Activated CD8-positive, alpha-beta memory T cell treated with anti-CD3 and anti-CD28 coated beads for 4 hours (primary cell): ENCODE data around the gene PIGBOS1.
"Not testable (repeated sequence)": the region's sequence is repeated elsewhere in the genome, so short reads cannot be mapped to it uniquely, and the experiment has no call there.

Experiments
- DNase-seq, 2 donors: peaks; one replicate each; pipeline ENCODE4 v3.0.0-alpha.2; 2020; ENCODE audit warnings: low read depth in 2 of 2

The PIGBOS1 gene, protein sequence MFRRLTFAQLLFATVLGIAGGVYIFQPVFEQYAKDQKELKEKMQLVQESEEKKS

DNA sequence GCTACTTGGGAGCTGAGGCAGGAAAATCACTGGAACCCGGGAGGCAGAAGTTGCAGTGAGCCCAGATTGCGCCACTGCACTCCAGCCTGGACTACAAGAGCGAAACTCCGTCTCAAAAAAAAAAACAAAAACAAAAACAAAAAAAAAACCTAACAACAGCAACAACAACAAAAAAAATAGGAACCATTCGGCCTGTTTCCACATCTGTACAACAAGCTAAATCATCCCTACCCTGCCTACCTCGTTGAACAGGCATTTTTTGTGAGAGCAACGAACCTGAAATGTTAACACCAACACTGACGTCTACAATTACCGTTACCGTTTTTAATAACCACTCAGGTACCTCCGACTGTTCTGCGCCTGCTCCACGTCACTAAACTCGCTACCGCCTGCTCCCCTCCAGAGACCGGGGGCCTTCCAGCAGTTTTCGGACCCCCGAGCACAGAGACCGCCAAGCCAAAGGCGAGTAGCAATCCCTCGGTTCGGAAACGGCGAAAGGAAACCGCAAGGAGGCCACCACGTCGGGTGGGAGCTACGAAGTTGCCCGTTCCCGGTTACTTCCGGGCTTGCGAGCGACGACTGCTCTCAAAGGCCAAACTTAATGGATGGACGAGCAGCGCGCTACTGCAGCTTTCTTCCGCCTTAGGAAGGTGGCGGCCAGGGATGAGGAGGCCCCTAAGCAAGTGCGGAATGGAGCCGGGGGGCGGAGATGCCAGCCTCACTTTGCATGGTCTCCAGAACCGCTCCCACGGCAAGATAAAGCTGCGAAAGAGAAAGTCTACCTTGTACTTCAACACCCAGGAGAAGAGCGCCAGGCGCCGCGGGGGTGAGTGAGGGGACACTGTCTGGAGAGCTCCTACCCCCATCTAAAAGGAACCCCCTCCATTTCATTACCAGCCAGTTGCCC is at the start of gene PIGBOS1, which contains the start of gene PIGB:
Gene PIGBOS1, minus strand, starts transcription at position 536 of the 907 bp plus-strand sequence. CDS start 1,331 bp downstream, outside the sequence.
Gene PIGB, plus strand, starts transcription at position 635 of the 907 bp plus-strand sequence. Its CDS starts 29 bp downstream, at position 664.
- peak; percentile 48 to 51 for DNase-seq

DNA sequence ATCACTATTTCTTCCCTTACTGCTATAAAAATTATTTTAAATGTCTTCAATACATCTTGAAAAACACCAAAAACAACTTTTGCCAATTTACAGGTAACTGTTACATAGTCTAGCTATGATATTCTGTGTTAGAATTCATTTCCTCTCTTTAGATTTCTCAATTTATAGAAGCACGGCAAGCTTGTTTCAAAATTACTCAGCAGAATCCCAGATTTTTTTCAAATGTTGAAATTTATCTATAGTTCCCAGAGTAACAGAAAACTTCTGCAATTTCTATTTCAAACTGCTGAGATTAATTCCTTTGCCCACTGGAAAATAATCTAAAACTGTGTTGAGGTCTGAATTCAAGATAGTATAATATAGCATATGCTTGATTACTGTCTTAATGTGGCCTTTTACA is 48.1 kb upstream of the PIGBOS1 start:
- no peak for DNase-seq

DNA sequence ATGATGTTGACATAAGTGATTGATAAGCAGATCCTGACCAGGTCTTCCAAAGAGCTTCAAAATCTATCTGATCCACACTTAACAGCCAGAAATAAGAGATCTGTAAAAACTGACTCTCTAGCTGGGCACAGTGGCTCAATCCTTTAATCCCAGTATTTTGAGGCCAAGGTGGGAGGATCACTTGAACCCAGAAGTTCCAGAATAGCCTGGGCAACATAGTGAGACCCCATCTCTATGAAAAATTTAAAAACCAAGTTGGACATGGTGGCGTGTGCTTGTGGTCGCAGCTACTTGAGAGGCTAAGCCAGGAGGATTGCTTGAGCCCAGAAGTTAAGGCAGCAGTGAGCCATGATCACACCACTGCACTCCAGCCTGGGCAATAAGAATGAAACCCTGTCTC is 43.7 kb upstream of the PIGBOS1 start:
- DNase-seq: no peak

DNA sequence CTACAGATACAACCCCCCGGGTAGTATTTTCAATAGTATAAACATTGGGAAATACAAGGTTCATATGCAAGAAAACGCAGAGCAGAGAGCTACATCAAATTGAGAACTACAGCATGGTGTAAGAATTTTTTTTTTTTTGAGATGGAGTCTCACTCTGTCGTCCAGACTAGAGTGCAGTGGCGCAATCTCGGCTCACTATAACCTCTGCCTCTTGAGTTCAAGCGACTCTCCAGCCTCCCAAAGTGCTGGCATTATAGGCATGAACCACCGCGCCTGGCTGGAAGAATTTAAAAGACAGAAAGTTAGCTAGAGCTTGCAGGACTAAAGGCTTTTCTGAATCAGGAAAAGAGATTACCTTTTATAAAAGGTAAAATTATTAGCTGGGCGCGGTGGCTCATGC is 42.1 kb upstream of the PIGBOS1 start:
- no peak for DNase-seq

DNA sequence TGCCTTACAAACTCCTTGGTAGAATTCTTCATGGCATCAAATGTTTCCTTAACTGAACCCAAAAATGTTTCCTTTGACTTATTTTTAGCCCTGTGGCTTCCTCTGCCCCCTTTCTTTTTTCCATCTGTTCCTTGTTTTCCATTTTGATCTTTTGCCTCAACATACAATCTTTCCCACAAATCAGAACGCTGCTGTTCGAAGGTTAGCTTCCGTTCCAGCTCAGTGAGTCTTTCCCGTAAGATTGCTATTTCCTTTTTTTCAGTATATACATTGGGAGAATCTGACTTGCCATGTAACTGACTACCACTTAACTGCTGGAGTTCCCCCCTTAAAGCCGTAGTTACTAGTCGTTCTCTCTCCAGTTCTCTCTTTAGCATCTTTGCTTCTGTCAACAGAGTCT is 41.3 kb upstream of the PIGBOS1 start:
- no peak for DNase-seq

DNA sequence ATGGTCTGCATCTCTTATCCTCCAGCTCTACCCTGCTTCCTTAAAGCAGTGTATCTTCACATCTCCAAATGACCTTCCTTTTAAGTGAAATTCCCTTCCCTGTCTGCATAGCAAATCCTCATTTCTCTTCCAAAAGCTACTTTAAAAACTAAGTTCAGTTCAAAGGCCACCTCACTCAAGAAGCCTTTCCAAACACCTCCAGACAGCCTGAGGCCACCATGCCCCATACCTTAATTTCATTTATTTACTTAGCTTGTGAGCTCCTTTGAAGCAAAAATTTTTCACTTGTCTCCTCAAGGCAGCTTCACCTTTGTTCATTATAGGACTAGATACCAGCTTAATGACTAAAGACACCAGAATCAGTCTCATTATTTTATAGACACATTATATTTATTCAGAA is 39.5 kb upstream of the PIGBOS1 start:
- no peak for DNase-seq

DNA sequence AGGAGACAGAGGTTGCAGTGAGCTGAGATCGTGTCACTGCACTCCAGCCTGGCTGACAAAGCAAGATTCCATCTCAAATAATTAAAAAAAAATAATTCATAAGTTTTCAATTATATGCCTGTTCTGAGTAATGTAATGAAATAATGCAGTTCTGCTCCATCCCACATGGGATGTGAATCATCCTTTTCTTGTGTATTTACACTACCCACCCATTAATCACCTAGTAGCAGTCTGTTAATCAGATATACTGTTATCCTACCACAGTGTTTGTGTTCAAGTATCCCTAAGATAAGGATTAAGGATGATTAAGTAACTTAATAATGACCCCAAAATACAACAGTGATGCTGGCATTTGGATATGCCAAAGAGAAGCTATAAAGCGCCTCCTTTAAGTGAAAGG is 38.9 kb upstream of the PIGBOS1 start:
- no peak for DNase-seq

DNA sequence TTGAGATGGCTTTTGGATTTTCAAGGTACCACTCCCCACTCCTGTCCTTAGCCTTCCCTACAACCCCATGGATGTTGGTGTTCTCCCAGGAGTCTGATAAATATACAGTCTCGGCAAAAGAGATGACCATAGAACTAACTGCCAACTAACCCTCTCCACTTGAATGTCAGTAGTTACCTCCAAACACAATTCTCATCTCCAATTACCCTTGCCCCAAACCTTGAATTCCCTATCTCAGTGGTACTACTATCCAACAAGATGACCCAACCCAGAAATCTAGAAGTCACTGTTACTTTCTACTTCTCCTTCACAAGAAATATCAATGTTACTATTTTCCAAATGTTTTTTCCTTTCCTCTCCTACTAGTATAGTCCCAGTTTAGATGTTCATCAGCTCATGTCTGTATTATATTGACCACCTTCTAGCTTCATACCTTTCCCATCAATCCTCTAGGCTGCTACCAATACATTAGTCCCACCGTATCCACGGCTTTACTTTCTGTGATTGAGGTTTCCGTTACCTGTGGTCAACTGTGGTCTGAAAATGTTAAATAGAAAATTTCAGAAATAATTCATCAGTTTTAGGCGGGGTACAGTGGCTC is 38.2 kb upstream of the PIGBOS1 start:
- no peak for DNase-seq

DNA sequence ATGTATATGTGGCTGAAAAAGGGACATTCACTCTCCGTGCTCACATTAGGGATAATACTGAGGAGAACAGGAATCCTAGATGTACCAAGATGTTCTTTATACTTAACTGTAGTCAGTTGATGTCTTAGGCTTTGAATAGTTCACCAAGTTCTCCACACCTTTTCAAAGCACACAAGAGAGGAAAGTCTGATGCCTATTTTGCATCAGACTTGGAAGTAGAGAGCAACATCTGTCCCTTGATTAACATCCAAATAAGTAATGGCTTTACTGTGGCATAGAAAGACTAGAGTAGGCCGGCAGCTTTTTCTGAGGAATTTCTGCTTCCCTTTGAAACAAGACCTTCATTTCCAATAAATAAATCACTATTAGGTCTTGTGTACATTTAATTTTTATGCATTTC is 34.1 kb upstream of the PIGBOS1 start:
- DNase-seq: no peak

DNA sequence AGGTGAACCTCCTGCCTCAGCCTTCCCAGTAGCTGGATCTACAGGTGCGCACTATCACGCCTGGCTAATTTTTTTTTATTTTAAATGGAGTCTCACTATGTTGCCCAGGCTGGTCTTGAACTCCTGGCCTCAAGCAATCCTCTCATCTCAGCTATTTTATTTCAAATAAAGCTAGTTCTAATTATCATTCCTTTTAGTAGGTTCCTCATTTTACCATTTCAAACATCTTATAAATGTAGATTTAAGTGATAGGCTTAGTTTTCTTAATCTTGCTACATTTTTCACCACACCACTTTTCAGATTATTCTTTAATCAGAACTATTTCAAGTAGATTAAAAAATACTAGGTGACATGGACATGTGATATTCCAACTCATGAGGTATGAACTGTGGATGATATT is 30.4 kb upstream of the PIGBOS1 start:
- no peak for DNase-seq

DNA sequence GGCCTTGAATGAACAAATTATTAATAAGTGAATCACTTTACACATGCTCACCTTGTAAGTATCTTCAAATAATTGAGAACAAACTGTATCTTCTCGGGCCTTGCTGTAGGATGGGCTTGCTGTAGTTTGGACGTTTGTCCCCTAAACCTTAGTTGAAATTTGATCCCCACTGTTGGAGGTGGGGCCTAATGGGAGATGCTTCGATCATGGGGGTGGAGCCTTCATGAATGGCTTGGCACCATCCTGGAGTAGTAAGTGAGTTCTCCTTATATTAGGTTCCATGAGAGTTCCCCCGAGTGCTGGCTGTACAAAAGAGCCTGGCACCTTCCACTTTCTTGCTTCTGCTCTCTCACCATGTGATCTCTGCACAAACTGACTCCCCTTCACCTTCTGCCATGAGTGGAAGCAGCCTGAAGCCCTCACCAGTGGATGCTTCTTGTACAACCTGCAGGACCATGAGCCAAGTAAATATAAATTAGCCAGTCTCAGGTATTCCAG is 29.4 kb upstream of the PIGBOS1 start:
- no peak for DNase-seq

DNA sequence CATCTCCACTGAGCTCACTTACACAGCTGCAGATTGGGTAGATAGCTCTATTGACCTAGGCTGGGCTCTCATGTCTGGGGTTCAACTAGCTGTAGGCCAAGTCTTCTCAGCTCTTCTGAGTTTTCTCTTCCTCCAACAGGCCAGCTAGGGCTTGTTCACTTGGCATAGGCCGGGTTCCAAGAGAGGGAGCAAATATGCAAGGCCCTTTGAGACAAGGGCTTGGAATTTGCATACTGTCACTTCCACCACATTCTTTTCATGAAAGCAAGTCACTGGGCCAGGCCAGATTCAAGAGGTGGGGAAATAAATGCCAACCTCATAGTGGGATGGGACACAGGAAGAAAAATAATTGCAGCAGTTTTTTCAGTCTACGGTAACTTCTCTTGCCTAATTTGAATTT is 25.3 kb upstream of the PIGBOS1 start:
- DNase-seq: no peak

DNA sequence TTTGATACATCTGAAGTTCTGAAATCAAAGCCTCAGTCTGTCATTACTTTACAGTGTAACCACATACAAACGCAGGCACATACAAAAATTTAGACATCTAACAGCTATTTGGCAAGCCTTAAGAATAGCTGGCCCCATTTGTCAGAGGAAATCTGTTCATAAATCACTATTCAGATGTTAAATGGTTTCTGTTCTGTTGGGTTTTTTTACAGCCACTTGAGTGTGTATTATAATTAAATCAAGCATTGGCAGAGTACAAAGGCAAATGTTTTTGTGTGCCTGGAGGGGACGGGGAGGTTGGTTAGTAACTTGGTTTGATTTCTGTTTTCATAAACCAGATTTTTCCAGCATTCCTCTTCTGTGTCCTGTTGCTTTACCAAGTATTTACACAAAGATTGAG is 24.2 kb upstream of the PIGBOS1 start:
- DNase-seq: no peak

DNA sequence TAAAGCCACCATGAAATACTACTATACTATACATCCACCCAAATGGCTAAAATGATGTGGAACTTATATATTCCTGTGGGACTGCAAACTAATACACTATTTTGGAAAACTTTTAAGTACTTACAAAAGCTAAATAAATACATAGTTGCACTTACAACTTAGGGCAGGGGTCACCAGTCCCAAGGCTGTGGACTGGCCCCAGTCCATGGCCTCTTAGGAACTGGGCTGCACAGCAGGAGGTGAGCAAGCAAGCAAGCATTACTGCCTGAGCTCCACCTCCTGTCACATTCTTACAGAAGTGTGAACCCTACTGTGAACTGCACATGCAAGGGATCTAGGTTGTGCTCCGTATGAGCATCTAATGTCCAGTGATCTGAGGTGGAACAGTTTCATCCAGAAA is 18.2 kb upstream of the PIGBOS1 start:
- DNase-seq: no peak

DNA sequence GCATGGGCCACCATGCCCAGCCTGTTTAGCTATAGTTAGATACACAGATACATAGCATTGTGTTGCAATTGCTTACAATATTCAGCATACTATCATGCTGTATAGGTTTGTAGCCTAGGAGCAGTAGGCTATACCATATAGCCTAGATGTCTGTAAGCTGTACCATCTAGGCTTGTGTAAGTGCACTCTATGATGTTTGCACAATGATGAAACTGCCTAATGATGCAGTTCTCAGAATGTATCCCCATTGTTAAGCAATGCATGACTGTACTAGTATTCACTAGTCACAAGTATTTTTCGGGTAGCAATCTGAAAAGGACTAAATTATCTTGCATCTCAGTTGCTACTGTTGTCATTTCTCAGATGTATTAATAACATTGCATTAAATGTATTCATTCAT is 16.1 kb upstream of the PIGBOS1 start:
- DNase-seq: no peak

DNA sequence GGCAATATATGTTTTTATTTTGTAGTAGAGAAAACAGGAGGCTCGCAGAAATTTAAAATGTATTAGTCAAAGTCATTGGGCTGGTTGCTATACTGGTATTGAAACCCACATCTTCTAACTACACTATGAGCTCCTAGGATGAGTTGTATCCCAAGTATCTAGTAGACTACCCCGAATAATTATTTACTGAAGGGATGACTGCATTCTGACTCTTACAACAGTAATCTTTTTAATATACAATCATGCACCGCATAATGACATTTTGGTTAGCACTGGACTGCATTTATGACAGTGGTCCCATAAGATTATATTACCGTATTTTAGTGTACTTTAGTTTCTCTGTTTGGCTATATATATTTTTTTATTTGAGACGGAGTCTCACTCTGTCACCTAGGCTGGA is 15.4 kb upstream of the PIGBOS1 start:
- no peak for DNase-seq

DNA sequence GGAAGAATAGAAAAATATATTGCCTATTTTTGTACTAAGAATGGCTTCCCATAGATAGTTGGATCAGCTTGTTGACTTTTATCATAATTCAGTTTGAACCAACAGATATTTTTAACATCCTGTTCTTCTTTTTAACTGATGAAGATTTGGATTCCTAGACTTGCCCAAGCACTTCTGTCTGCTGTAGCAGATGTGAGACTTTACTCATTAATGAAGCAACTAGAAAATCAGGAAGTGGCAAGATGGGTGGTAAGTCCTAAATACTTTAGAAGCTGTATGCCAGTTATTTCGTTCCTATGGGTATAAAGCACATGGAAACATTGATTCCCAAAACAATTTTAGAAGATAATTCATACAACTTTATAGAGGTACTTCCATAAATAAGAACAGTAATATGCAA is 8.5 kb upstream of the PIGBOS1 start:
- no peak for DNase-seq

DNA sequence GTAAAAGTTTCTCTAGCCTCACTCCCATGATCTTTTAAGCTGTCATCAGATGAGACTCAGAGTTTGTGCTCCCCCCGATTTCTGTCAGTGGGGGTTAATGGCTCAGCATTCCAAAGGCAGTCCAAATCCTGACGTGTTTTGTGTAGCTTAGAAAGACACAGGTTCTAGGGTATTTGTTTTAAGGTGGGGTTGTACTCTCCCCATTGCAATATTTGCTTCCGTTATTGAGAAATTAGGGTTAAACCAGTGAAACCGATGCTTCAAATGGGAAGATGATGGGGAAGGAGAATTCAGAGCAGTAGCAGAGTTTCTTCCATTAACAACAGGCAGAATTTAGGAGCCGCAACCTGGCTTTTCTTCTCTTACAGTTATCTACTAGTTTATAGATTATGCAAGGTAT is 3.5 kb upstream of the PIGBOS1 start:
- DNase-seq: no peak

DNA sequence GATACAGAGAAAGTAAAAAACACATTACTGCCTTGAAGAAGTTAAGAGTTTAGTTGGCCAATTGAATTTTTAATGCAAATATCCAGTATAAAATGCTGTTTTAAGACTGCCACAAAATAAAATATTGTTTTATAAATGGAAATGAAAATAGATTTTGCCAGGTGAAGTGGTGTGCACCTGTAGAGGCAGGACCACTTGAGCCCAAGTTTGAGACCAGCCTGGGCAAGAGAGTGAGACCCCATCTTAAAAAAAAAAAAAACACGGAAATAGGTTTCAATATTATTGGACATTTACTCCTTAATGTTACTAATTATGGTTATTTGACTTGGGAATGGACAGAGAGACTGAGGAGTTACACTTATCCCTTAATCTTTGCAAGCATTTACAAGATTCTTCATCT is 2.0 kb upstream of the PIGBOS1 start:
- DNase-seq: no peak

DNA sequence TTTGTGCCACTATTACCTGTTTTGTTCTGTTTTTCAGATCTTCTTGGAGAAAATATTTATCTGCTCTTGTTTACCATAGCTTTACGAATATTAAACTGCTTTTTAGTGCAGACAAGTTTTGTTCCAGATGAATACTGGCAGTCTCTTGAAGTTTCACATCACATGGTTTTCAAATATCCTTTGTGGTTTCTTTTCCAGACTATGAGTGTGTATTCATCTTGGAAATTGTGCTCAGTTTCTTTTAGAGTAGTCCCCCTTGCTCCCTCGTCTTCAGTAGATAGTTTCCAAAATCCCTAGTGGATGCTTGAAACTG is 1.3 kb upstream of the PIGBOS1 start:
- DNase-seq: no peak

DNA sequence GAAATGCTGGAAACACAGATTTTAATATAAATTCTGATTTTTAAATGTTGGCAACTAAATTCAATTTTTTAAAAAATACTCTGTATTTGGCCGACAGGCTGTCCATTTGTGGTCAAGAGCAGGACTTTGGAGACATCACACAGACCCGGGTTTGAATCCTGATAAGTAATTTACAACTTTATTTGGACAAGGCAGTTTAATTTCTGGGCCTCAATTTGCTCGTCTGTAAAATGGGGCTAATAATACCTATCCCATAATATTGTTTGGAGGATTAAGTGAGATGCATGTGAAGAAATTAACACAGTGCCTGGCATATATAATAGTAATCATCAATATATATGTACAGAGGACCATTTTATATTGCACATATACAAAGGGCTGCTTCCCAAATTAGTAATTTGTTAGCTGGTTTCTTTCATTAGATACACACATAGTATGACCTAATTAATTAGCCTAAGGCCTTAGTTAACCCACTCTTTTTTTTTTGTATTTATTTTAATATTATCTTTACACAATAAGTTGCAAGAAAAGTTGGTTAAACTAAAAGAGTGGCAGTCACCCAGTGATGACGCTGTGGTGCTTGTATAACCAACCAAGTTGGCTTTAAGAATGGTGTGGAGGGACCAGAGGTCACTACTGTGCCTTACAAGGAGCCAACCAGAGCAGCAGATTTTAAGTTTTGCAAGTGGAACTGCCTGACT is 764 bp upstream of the PIGBOS1 start:
- no peak for DNase-seq

DNA sequence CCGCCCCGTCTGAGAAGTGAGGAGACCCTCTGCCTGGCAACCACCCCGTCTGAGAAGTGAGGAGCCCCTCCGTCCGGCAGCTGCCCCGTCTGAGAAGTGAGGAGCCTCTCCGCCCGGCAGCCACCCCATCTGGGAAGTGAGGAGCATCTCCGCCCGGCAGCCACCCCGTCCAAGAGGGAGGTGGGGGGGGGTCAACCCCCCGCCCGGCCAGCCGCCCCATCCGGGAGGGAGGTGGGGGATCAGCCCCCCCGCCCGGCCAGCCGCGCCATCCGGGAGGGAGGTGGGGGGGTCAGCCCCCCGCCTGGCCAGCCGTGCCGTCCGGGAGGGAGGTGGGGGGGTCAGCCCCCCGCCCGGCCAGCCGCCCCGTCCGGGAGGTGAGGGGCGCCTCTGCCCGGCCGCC is 16.1 kb downstream of the PIGBOS1 start:
- DNase-seq: not testable (repeated sequence)

DNA sequence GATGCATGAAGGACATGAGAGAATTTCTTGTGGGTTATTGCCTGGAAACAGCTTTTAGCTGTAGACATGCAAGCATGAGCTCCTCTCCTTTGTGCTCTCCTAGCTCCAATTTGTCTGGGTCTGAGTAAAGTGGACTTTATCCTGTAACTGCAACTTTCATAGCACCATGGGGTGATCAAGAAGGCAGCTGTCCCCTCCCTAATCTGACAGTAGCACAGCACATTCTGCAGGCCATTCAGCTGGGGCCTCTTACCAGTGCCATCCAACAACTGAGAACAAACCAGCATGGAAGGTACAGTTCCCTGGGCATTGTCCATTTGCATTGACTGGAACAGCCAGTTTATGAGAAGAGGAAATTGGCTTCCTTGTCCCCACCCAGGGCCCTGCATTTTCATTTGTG is 21.6 kb downstream of the PIGBOS1 start:
- no peak for DNase-seq
